ENCODE measurements around the gene ITPRID1.

- TF ChIP-seq CTCF (conservative IDR thresholded peaks at IDR 0.05; ENCODE audit: low read length) (no peak), EZH2phosphoT487 (IDR thresholded peaks at IDR 0.05; ENCODE audit: borderline replicate concordance) (no peak)
These were observed 3.6 kb downstream of the ITPRID1 start for GRCh38 chr7:31517513-31517912.
